IMR-90 (cell line): ENCODE data around the gene IL1B. TPM values are rescaled to one million over a fixed set of nuclear protein-coding genes. Genes with fewer than 3 reads are reported as not detected.
A peak's percentile ranks its signal among the peaks of the same experiment; 100 is the strongest.

Experiments used
- ATAC-seq: fragments of 200-7000 bp; cut with Tn5 transposase; 2 replicates; pipeline ENCODE4 v1.9.1; 2020; ENCODE audit warnings: low read depth, mild to moderate bottlenecking, moderate library complexity
- BruUV-seq: library from RNA; stranded (reverse); fragments of 400-500 nt; replicated peaks from 2 replicates; lab custom pipeline; 2021; lab: Mats Ljungman, UMichigan
- CTCF ChIA-PET: fragments of 300-600 bp; formaldehyde crosslinking; extraction: SDS; loops from one replicate; lab custom pipeline; 2021; ENCODE audit warnings: antibody characterized with exemption; lab: Yijun Ruan, JAX
- POLR2A ChIA-PET: fragments of 300-600 bp; sonication (Branson Sonifier 250); formaldehyde crosslinking; loops from one replicate; lab custom pipeline; 2022; ENCODE audit warnings: antibody characterized with exemption; ENCODE audit not compliant: unreplicated experiment; lab: Charles Lee
- DNase-seq: peaks from one replicate; pipeline ENCODE4 v3.0.0; 2013
- H2AFZ ChIP-seq: replicated peaks from 2 replicates; pipeline ENCODE3; 2013; ENCODE audit warnings: low read length, mild to moderate bottlenecking; ENCODE audit not compliant: poor library complexity
- H2AK5ac ChIP-seq: 2 replicates; pipeline ENCODE4 v1.6.1; 2013; ENCODE audit warnings: low read depth, low read length, inconsistent platforms
- H2AK9ac ChIP-seq: replicated peaks from 2 replicates; pipeline ENCODE3; 2013; ENCODE audit warnings: mild to moderate bottlenecking, low read depth, low read length, moderate library complexity; ENCODE audit not compliant: poor library complexity
- H2BK120ac ChIP-seq: 2 replicates; pipeline ENCODE4 v1.6.1; 2013; ENCODE audit warnings: low read depth, low read length, inconsistent platforms
- H2BK15ac ChIP-seq: 3 replicates; pipeline ENCODE4 v1.6.1; 2013; ENCODE audit warnings: low read depth, low read length, inconsistent platforms
- H2BK20ac ChIP-seq: 2 replicates; pipeline ENCODE4 v1.6.1; 2013; ENCODE audit warnings: low read depth, mild to moderate bottlenecking, inconsistent platforms, low read length, moderate library complexity
- H2BK5ac ChIP-seq: 2 replicates; pipeline ENCODE4 v1.6.1; 2013; ENCODE audit warnings: mild to moderate bottlenecking, low read depth, low read length, inconsistent platforms; ENCODE audit not compliant: poor library complexity, severe bottlenecking
- H3K14ac ChIP-seq: replicated peaks from 2 replicates; pipeline ENCODE4 v1.6.1; 2013; ENCODE audit warnings: low read depth, low read length, inconsistent platforms
- H3K18ac ChIP-seq: 2 replicates; pipeline ENCODE4 v1.6.1; 2013; ENCODE audit warnings: low read depth, low read length, control low read depth
- H3K23ac ChIP-seq: 2 replicates; pipeline ENCODE4 v1.6.1; 2013; ENCODE audit warnings: low read depth, low read length, inconsistent platforms
- H3K27ac ChIP-seq: 2 replicates; pipeline ENCODE4 v1.5.1; 2013; ENCODE audit warnings: mild to moderate bottlenecking, control low read depth, low read length; ENCODE audit not compliant: insufficient read depth
- H3K27me3 ChIP-seq: 2 replicates; pipeline ENCODE4 v1.6.1; 2013; ENCODE audit warnings: low read length; ENCODE audit not compliant: control insufficient read depth, insufficient read depth
- H3K36me3 ChIP-seq: 2 replicates; pipeline ENCODE4 v1.6.1; 2013; ENCODE audit warnings: low read length, mixed read lengths; ENCODE audit not compliant: control insufficient read depth, insufficient read depth
- H3K4ac ChIP-seq: 2 replicates; pipeline ENCODE4 v1.6.1; 2013; ENCODE audit warnings: low read depth, low read length, inconsistent platforms
- H3K4me1 ChIP-seq: 2 replicates; pipeline ENCODE4 v1.6.1; 2013; ENCODE audit warnings: low read length, mixed read lengths; ENCODE audit not compliant: control insufficient read depth, insufficient read depth
- H3K4me2 ChIP-seq: 2 replicates; pipeline ENCODE4 v1.6.1; 2013; ENCODE audit warnings: low read depth, mild to moderate bottlenecking, control low read depth, low read length, moderate library complexity
- H3K4me3 ChIP-seq: 2 replicates; pipeline ENCODE4 v1.5.1; 2013; ENCODE audit warnings: low read depth, mild to moderate bottlenecking, control low read depth, low read length, moderate library complexity; ENCODE audit not compliant: insufficient read depth
- H3K56ac ChIP-seq: 2 replicates; pipeline ENCODE4 v1.6.1; 2013; ENCODE audit warnings: low read length, inconsistent platforms; ENCODE audit not compliant: insufficient read depth; ENCODE audit errors: extremely low read depth
- H3K79me1 ChIP-seq, 2 experiments: 2 replicates each; pipeline ENCODE4 v1.6.1; 2013; ENCODE audit warnings: low read length in 2 of 2, inconsistent platforms in 1 of 2, low read depth in 1 of 2
- H3K9ac ChIP-seq: 2 replicates; pipeline ENCODE4 v1.6.1; 2013; ENCODE audit warnings: low read depth, low read length, control low read depth
- H3K9me1 ChIP-seq: 2 replicates; pipeline ENCODE4 v1.6.1; 2013; ENCODE audit warnings: low read length, inconsistent platforms; ENCODE audit not compliant: insufficient read depth
- H3K9me3 ChIP-seq: 2 replicates; pipeline ENCODE4 v1.6.1; 2013; ENCODE audit warnings: low read length; ENCODE audit not compliant: control insufficient read depth, insufficient read depth
- H4K20me1 ChIP-seq: 2 replicates; pipeline ENCODE4 v1.6.1; 2013; ENCODE audit warnings: low read length, inconsistent platforms; ENCODE audit not compliant: insufficient read depth
- H4K5ac ChIP-seq: 2 replicates; pipeline ENCODE4 v1.6.1; 2013; ENCODE audit warnings: mild to moderate bottlenecking, low read depth, low read length, control low read depth
- H4K8ac ChIP-seq, 2 experiments: 2 replicates each; pipeline ENCODE4 v1.6.1; 2013; ENCODE audit warnings: low read depth in 2 of 2, low read length in 2 of 2, control low read depth in 1 of 2, inconsistent platforms in 1 of 2
- H4K91ac ChIP-seq: 2 replicates; pipeline ENCODE4 v1.6.1; 2013; ENCODE audit warnings: low read depth, low read length, inconsistent platforms; ENCODE audit not compliant: insufficient read depth
- BHLHE40 ChIP-seq: fragments of 150-350 bp; IDR thresholded peaks from 2 replicates; pipeline ENCODE4 v1.6.1; 2016; ENCODE audit warnings: mild to moderate bottlenecking, low read depth, low read length
- CEBPB ChIP-seq: IDR thresholded peaks from 2 replicates; pipeline ENCODE4 v1.6.1; 2012; ENCODE audit warnings: low read depth, low read length, improper control_type of control experiment
- CHD1 ChIP-seq: IDR thresholded peaks from 2 replicates; pipeline ENCODE4 v1.6.1; 2012; ENCODE audit warnings: low read depth, low read length, improper control_type of control experiment
- CTCF ChIP-seq: conservative IDR thresholded peaks from 2 replicates; pipeline ENCODE4 v1.5.1; 2012; ENCODE audit warnings: mild to moderate bottlenecking, low read depth, low read length, improper control_type of control experiment
- ELK1 ChIP-seq: fragments of 150-350 bp; IDR thresholded peaks from 2 replicates; pipeline ENCODE4 v1.6.1; 2016; ENCODE audit warnings: low read depth, mild to moderate bottlenecking, low read length, moderate library complexity, borderline replicate concordance
- FOS ChIP-seq: fragments of 150-350 bp; IDR thresholded peaks from 2 replicates; pipeline ENCODE4 v1.6.1; 2016; ENCODE audit warnings: low read depth, low read length
- MAFK ChIP-seq: IDR thresholded peaks from 2 replicates; pipeline ENCODE4 v1.6.1; 2012; ENCODE audit warnings: low read depth, low read length, improper control_type of control experiment
- MAZ ChIP-seq: IDR thresholded peaks from 2 replicates; pipeline ENCODE4 v1.6.1; 2012; ENCODE audit warnings: low read depth, mild to moderate bottlenecking, low read length, improper control_type of control experiment, moderate library complexity, borderline replicate concordance
- MXI1 ChIP-seq: IDR thresholded peaks from 2 replicates; pipeline ENCODE4 v1.6.1; 2012; ENCODE audit warnings: low read depth, mild to moderate bottlenecking, low read length, moderate library complexity, borderline replicate concordance
- NFE2L2 ChIP-seq: fragments of 150-350 bp; IDR thresholded peaks from 2 replicates; pipeline ENCODE4 v1.6.1; 2016; ENCODE audit warnings: low read depth, mild to moderate bottlenecking, low read length
- POLR2A ChIP-seq: IDR thresholded peaks from 2 replicates; pipeline ENCODE4 v1.6.1; 2012; ENCODE audit warnings: mild to moderate bottlenecking, low read depth, low read length
- RAD21 ChIP-seq: IDR thresholded peaks from 2 replicates; pipeline ENCODE4 v1.6.1; 2012; ENCODE audit warnings: low read length, improper control_type of control experiment
- RCOR1 ChIP-seq: IDR thresholded peaks from 2 replicates; pipeline ENCODE4 v1.6.1; 2012; ENCODE audit warnings: mild to moderate bottlenecking, low read length, improper control_type of control experiment; ENCODE audit not compliant: insufficient replicate concordance
- RFX5 ChIP-seq: IDR thresholded peaks from 2 replicates; pipeline ENCODE4 v1.8.0; 2012; ENCODE audit warnings: low read depth, mild to moderate bottlenecking, low read length, moderate library complexity
- SMC3 ChIP-seq: fragments of 150-350 bp; IDR thresholded peaks from 2 replicates; pipeline ENCODE4 v1.6.1; 2016; ENCODE audit warnings: low read depth, mild to moderate bottlenecking, antibody characterized with exemption, low read length, moderate library complexity
- USF2 ChIP-seq: fragments of 150-350 bp; IDR thresholded peaks from 2 replicates; pipeline ENCODE4 v1.6.1; 2017; ENCODE audit warnings: mild to moderate bottlenecking, antibody characterized with exemption, low read length, low read depth
- WGBS, 2 experiments: methylation state at CpG; one replicate each; pipeline versions ENCODE4 v1.1.5 to v1.1.7; 2013; ENCODE audit warnings: missing lambda C conversion rate in 2 of 2; ENCODE audit not compliant: insufficient read length in 1 of 2; ENCODE audit errors: extremely low coverage in 2 of 2; 5-methylcytosine and 5-hydroxymethylcytosine counted together
- dilution Hi-C: fragments of 300-500 bp; cut with HindIII; formaldehyde crosslinking; loops from one replicate; pipeline ENCODE4 v1.14.3; 2018; ENCODE audit warnings: low sequenced_read_pairs; ENCODE audit not compliant: unreplicated experiment
- in situ Hi-C: fragments of 300-500 bp; cut with MboI; formaldehyde crosslinking; loops from 3 replicates; pipeline ENCODE4 v1.14.3; 2019; ENCODE audit warnings: low sequenced_read_pairs, inconsistent platforms, mixed read lengths
- intact Hi-C: fragments of 100-400 bp; cut with micrococcal nuclease; formaldehyde crosslinking; loops from 2 replicates; pipeline ENCODE4 v1.10.0; 2022
- polyA plus RNA-seq, 3 experiments: library from polyadenylated mRNA; depleted of rRNA; stranded (reverse); fragments of >200 nt; gene quantifications; 2 replicates each; pipeline ENCODE4 v1.2.3, GENCODE V29; 2012; ENCODE audit warnings: low replicate concordance in 1 of 3
- total RNA-seq: library from RNA; depleted of rRNA; stranded (reverse); fragments of >200 nt; gene quantifications from 2 replicates; pipeline ENCODE4 v1.2.3, GENCODE V29; 2012

The IL1B gene
- total and polyA plus RNA-seq, 2 of the 4 experiments (the other 2 are of a cell fraction): 3.0 to 4.4 TPM

- WGBS, 2 experiments: 86% methylated on average over 7 of the region's 11 CpGs; no CpG with 5 or more reads in 1 of the 2 experiments
Observed at GRCh38 chr2:112805542-112805941, 31.0 kb downstream of the IL1B start.

More at GRCh38 chr2:112805542-112805941, 31.0 kb downstream of the IL1B start:
- intact Hi-C loops: no loop called here
- Histone ChIP-seq H2AK9ac (no peak overlapping the region), H3K27ac (no peak overlapping the region), H2BK15ac (peak overlapping the region; percentile 53; the same call in 2 of the 3 replicates), H2AK5ac (peak overlapping the region; percentile 65), H3K18ac (peak overlapping the region; percentile 48; the same call in 1 of the 2 replicates), H3K56ac (no peak overlapping the region), H3K27me3 (no peaks in the 10 kb centered on the region), H4K8ac (peak overlapping the region; percentile 27 to 61; a peak in 1 of 4 replicates), H4K91ac (peak overlapping the region; percentile 58; the same call in 1 of the 2 replicates), H4K5ac (peak overlapping the region; percentile 6), H3K23ac (no peak overlapping the region), H3K9me3 (no peaks in the 10 kb centered on the region), H2BK20ac (peak overlapping the region; percentile 90), H3K4me3 (no peak overlapping the region), H3K36me3 (no peaks in the 10 kb centered on the region), H2BK5ac (peak overlapping the region; percentile 10), H2AFZ (peak overlapping the region; percentile 11), H3K9me1 (peaks cover 11% of the 10 kb centered on the region), H2BK120ac (peak overlapping the region; percentile 11), H4K20me1 (no peaks in the 10 kb centered on the region), H3K4me1 (no peaks in the 10 kb centered on the region; the same call in 1 of the 2 replicates), H3K79me1 (peaks cover 0 to 13% of the 10 kb centered on the region in 2 experiments; a peak in 2 of 4 replicates), H3K14ac (peak overlapping the region; percentile 78; the same call in 1 of the 2 replicates), H3K4me2 (no peak overlapping the region), H3K4ac (peak overlapping the region; percentile 67), H3K9ac (no peak overlapping the region)
- in situ Hi-C loops: no loop called here
- POLR2A ChIA-PET: no interaction called here
- dilution Hi-C loops: no loop called here
- TF ChIP-seq MAFK (no peak), SMC3 (no peak), CHD1 (no peak), FOS (no peak), CTCF (no peak), RAD21 (no peak), USF2 (no peak), RFX5 (no peak), NFE2L2 (no peak), BHLHE40 (no peak), RCOR1 (no peak), CEBPB (no peak), ELK1 (no peak), MXI1 (no peak), POLR2A (no peak), MAZ (no peak)
- ATAC-seq (no peak), DNase-seq (no peak)
- CTCF ChIA-PET: no interaction called here
- BruUV-seq: no TSS peak
